ENCODE measurements around the gene TRAM2. TPM values are rescaled to one million over a fixed set of nuclear protein-coding genes. Genes with fewer than 3 reads are reported as not detected.

The TRAM2 gene
- total and polyA plus RNA-seq, 2 of the 8 experiments (the other 6 are each of a cell fraction or from before 2014, with no cell fraction given) = 9.0 to 21.4 TPM

DNA sequence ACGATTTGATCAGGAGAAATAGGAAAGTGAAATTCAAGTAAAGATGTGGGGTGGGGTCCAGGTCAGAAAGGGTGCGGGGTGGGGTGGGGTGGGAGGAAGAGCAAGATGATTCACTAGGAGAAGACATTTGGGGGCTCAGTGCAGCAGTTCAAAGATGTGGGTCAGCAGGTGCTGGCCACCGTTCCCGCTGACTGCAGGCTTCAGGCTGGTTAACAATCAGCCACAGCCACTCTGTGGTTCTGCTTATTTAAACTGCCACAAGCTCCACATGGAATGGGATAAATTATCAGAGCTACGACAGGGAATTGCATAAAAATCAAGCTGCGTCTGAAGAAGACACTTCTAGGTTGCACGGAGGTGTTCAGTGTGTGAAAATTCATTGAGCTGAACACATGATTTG lies 49.4 kb downstream of the TRAM2 start:
- H2BK20ac ChIP-seq (ENCODE audit: low read length) = no peak overlapping the region
- POLR2A ChIA-PET (ENCODE audit: partially characterized antibody) = interaction anchor here (1.0 kb wide), 1 partner anchor 9 kb away, joined by 5 read pairs; no protein-coding TSS in a partner anchor
- H2BK12ac ChIP-seq (ENCODE audit: low read depth, low read length) = no peak overlapping the region
- H3K23me2 ChIP-seq (ENCODE audit: low read depth, low read length) = no peaks in the 10 kb centered on the region
- H4K91ac ChIP-seq (replicated peaks; ENCODE audit: insufficient read length, low read length) = no peak overlapping the region
- WGBS, 2 experiments (ENCODE audit: extremely low coverage in 1 of 2, insufficient coverage in 1 of 2, insufficient read length in 1 of 2, insufficient replicate concordance in 2 of 2, low coverage in 1 of 2, low lambda C conversion rate in 2 of 2, missing lambda C conversion rate in 1 of 2) = 93% methylated on average over 6 of the region's 7 CpGs; no CpG with 5 or more reads in 1 of the 2 experiments
- H3K9ac ChIP-seq (replicated peaks in 1 of 4; ENCODE audit: extremely low read depth in 1 of 4, low read depth in 3 of 4, low read length in 3 of 4) = no peak overlapping the region
- H4K5ac ChIP-seq (ENCODE audit: insufficient read length, low read depth, low read length) = no peak overlapping the region
- H2BK15ac ChIP-seq (ENCODE audit: low read length) = no peak overlapping the region
- H3K4me2 ChIP-seq (ENCODE audit: insufficient read depth in 1 of 2, low read depth in 2 of 2, low read length in 2 of 2) = no peak overlapping the region
- H3K27ac ChIP-seq (ENCODE audit: low read depth, low read length) = no peak overlapping the region
- no peaks in the 10 kb centered on the region for H3K79me1 ChIP-seq (ENCODE audit: low read depth, low read length)
- H3K4ac ChIP-seq (replicated peaks; ENCODE audit: insufficient read length, low read depth, low read length) = no peak overlapping the region
- DNase-seq (ENCODE audit: low read depth in 1 of 2, low spot score in 2 of 2) = no peak
- no peaks in the 10 kb centered on the region for H3K27me3 ChIP-seq (replicated peaks in 1 of 4; ENCODE audit: control insufficient read depth in 3 of 4, extremely low read depth in 1 of 4, insufficient read depth in 3 of 4, low read length in 3 of 4)
- H2AFZ ChIP-seq (ENCODE audit: low read length) = no peak overlapping the region
- H2AK5ac ChIP-seq (ENCODE audit: low read depth, low read length) = no peak overlapping the region
- TF ChIP-seq TCF12 (IDR thresholded peaks at IDR 0.05; ENCODE audit: low read depth, low read length) = no peak
- no peak overlapping the region for H3K23ac ChIP-seq (ENCODE audit: insufficient read length)
- H3K79me2 ChIP-seq (ENCODE audit: control insufficient read depth in 1 of 2, insufficient read depth in 2 of 2, low read length in 2 of 2) = no peaks in the 10 kb centered on the region
- no peak overlapping the region for H2BK5ac ChIP-seq (ENCODE audit: low read depth, low read length)
- H4K8ac ChIP-seq (ENCODE audit: extremely low read depth, insufficient read depth, low read length) = no peak overlapping the region
- no peak overlapping the region for H3K14ac ChIP-seq (ENCODE audit: insufficient read length)
- CTCF ChIA-PET (ENCODE audit: partially characterized antibody) = interaction anchor here (0.6 to 1.9 kb wide), 4 partner anchors 9 to 197 kb away, joined by 3 to 8 read pairs (median 4); no protein-coding TSS in a partner anchor
- no peaks in the 10 kb centered on the region for H3K9me3 ChIP-seq (ENCODE audit: insufficient read depth in 2 of 2, low read depth in 1 of 2, low read length in 1 of 2)
- no peaks in the 10 kb centered on the region for H3K36me3 ChIP-seq (ENCODE audit: control insufficient read depth in 2 of 4, insufficient read depth in 4 of 4, low read length in 3 of 4)
- no peak overlapping the region for H2BK120ac ChIP-seq (replicated peaks; ENCODE audit: low read depth, low read length)
- FAIRE-seq = no peak
- no peak overlapping the region for H3K18ac ChIP-seq (ENCODE audit: extremely low read depth, low read length)
- H3K4me1 ChIP-seq (replicated peaks in 1 of 4; ENCODE audit: control insufficient read depth in 3 of 4, insufficient read depth in 4 of 4, low read length in 3 of 4) = peaks cover 0 to 3% (median 2%) of the 10 kb centered on the region in 4 experiments; a peak in 3 of 7 replicates
- peaks cover 0 to 3% of the 10 kb centered on the region in 2 experiments for H4K20me1 ChIP-seq (replicated peaks in 1 of 2; ENCODE audit: control insufficient read depth in 1 of 2, insufficient read depth in 2 of 2, low read length in 2 of 2)
- H3K4me3 ChIP-seq (ENCODE audit: extremely low read depth in 1 of 4, insufficient read depth in 2 of 4, low read depth in 3 of 4, low read length in 4 of 4) = no peak overlapping the region
- no peak overlapping the region for H3K56ac ChIP-seq (replicated peaks; ENCODE audit: insufficient read length, low read depth, low read length)
